A549 (cell line): ENCODE data around the gene ZCCHC24.

Experiments used
- BCL3 ChIP-seq: fragments of >200 bp; sonication (Bioruptor Twin); formaldehyde crosslinking; IDR thresholded peaks from 3 replicates; pipeline ENCODE4 v1.6.1; 2016
- CEBPB ChIP-seq, 2 experiments: fragments of >200 bp in 1 of 2; sonication (Bioruptor Twin) in 1 of 2; formaldehyde crosslinking in 1 of 2; IDR thresholded peaks; 2 replicates each; pipeline ENCODE4 v1.6.1; 2012 to 2016
- CHD4 ChIP-seq: fragments of 200-600 bp; sonication (generic); IDR thresholded peaks from 2 replicates; pipeline ENCODE4 v1.6.1; 2016; ENCODE audit warnings: antibody characterized with exemption, mild to moderate bottlenecking, borderline replicate concordance
- CTCF ChIP-seq: fragments of >200 bp; sonication (Bioruptor Twin); formaldehyde crosslinking; IDR thresholded peaks from 3 replicates; pipeline ENCODE4 v1.5.1; 2016
- EHMT2 ChIP-seq: fragments of 200-600 bp; sonication (generic); IDR thresholded peaks from 2 replicates; pipeline ENCODE4 v1.6.1; 2016; ENCODE audit warnings: antibody characterized with exemption, low read depth, mild to moderate bottlenecking, moderate library complexity
- ESRRA ChIP-seq: fragments of 150-350 bp; IDR thresholded peaks from 2 replicates; pipeline ENCODE4 v1.6.1; 2014; ENCODE audit warnings: mild to moderate bottlenecking, low read length, borderline replicate concordance
- HMGXB4 ChIP-seq: fragments of 250-450 bp; sonication (Bioruptor Pico); IDR thresholded peaks from 2 replicates; pipeline ENCODE4 v1.5.0; 2021; ENCODE audit warnings: mild to moderate bottlenecking, moderate library complexity, borderline replicate concordance
- HOXB13 ChIP-seq: fragments of 250-450 bp; sonication (Bioruptor Pico); IDR thresholded peaks from 2 replicates; pipeline ENCODE4 v1.5.0; 2020; ENCODE audit warnings: low read depth, mild to moderate bottlenecking, moderate library complexity
- KDM5A ChIP-seq: fragments of 200-600 bp; sonication (generic); IDR thresholded peaks from 2 replicates; pipeline ENCODE4 v1.6.1; 2016; ENCODE audit warnings: antibody characterized with exemption, mild to moderate bottlenecking
- NPAS2 ChIP-seq: fragments of 250-450 bp; sonication (Bioruptor Pico); IDR thresholded peaks from 2 replicates; pipeline ENCODE4 v1.8.0; 2022; ENCODE audit warnings: mild to moderate bottlenecking, moderate library complexity, borderline replicate concordance
- POLR2A ChIP-seq: IDR thresholded peaks from 2 replicates; pipeline ENCODE4 v1.6.1; 2012; ENCODE audit warnings: mild to moderate bottlenecking, low read length
- ZC3H11A ChIP-seq: fragments of 450-650 bp; IDR thresholded peaks from 2 replicates; pipeline ENCODE4 v1.6.1; 2014; ENCODE audit warnings: antibody characterized with exemption, mild to moderate bottlenecking

- TF ChIP-seq CTCF: no peak
- TF ChIP-seq KDM5A: no peak
- TF ChIP-seq ESRRA: no peak
- TF ChIP-seq CHD4: no peak
- TF ChIP-seq NPAS2 (CRISPR knock-in tag): no peak
- TF ChIP-seq BCL3: no peak
- TF ChIP-seq HMGXB4 (CRISPR knock-in tag): no peak
- no peak for TF ChIP-seq EHMT2
- no peak for TF ChIP-seq CEBPB (IDR thresholded peaks at IDR 0.05)
- TF ChIP-seq HOXB13 (CRISPR knock-in tag): no peak
- no peak for TF ChIP-seq ZC3H11A
- no peak for TF ChIP-seq POLR2A
Observed at GRCh38 chr10:79436066-79436849, 9.2 kb downstream of the ZCCHC24 start.
